ENCODE measurements around the gene ABCC8.

DNA sequence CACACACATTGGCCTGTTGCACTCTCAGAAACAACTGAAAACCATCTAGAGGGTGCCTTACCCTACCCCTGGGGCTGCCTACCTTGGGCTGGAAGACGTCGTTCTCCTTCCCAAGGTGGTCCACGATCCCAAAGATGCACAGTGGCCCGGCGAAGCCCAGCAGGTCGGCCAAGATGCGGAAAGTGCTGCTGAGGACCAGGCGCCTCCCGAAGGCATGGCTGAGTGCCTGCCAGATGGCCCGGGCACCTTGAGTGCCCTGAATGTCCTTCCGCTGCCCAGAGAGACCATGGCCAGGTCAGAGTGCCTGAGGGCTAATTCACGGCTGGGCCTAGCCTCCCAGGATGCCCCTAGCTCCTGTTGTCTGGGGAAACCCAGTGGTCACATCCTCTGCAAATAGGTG lies 16.2 kb downstream of the ABCC8 start:
- TF ChIP-seq EZH2 (IDR thresholded peaks at IDR 0.05; ENCODE audit: borderline replicate concordance, low read depth, low read length), result no peak
- TF ChIP-seq, protein P1, sequence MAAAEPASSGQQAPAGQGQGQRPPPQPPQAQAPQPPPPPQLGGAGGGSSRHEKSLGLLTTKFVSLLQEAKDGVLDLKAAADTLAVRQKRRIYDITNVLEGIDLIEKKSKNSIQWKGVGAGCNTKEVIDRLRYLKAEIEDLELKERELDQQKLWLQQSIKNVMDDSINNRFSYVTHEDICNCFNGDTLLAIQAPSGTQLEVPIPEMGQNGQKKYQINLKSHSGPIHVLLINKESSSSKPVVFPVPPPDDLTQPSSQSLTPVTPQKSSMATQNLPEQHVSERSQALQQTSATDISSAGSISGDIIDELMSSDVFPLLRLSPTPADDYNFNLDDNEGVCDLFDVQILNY (CRISPR knock-in tag; IDR thresholded peaks at IDR 0.05), result no peak
- TF ChIP-seq, protein P2, sequence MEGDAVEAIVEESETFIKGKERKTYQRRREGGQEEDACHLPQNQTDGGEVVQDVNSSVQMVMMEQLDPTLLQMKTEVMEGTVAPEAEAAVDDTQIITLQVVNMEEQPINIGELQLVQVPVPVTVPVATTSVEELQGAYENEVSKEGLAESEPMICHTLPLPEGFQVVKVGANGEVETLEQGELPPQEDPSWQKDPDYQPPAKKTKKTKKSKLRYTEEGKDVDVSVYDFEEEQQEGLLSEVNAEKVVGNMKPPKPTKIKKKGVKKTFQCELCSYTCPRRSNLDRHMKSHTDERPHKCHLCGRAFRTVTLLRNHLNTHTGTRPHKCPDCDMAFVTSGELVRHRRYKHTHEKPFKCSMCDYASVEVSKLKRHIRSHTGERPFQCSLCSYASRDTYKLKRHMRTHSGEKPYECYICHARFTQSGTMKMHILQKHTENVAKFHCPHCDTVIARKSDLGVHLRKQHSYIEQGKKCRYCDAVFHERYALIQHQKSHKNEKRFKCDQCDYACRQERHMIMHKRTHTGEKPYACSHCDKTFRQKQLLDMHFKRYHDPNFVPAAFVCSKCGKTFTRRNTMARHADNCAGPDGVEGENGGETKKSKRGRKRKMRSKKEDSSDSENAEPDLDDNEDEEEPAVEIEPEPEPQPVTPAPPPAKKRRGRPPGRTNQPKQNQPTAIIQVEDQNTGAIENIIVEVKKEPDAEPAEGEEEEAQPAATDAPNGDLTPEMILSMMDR (IDR thresholded peaks at IDR 0.05 in 2 of 3, conservative IDR thresholded peaks at IDR 0.05 in 1 of 3; ENCODE audit: insufficient read depth in 2 of 3, low read depth in 1 of 3, low read length in 3 of 3), result no peak
